ENCODE results near the gene LPGAT1.
"Not testable (repeated sequence)": the region's sequence is repeated elsewhere in the genome, so short reads cannot be mapped to it uniquely, and the experiment has no call there.

The LPGAT1 gene

DNA sequence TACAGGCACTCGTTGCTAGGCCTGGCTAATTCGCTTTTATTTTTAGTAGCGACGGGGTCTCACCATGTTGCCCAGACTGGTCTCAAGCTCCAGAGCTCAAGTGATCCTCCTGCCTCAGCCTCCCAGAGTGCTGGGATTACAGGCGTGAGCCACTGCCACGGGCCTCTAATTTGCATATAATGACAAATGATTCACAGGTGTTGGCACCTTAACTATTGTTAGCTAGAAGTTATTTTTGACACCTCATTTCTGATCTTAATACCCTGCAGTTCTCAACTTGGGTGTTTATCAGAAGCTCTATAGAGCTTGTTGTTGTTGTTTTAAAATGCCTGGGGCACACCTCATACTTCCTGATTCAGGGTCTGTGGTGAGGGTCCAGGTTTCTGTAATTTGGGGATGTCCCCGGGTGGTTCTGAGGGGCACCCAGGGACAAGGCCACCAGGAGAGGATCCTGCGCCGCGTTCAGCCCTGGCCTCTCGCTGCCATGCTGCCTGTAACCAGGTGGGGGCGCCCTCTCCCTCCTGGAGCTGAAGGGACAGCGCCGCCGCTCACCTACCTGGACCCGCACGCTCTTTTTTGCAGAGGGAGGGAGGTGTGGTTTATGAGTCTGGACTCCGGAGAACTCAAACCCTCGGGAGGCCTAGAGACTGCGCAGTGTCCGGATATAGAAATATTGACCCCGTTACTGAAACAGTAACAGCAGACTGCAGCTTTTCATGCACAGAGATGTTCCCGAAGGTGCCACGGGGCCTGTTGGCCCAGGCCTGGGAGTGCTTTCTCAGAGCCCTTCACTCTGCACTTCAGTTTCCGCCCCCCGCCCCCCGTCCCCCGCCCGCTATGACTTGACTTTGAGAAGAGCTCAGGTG lies 132.2 kb downstream of the LPGAT1 start:
- DNase-seq: peak; percentile 85

DNA sequence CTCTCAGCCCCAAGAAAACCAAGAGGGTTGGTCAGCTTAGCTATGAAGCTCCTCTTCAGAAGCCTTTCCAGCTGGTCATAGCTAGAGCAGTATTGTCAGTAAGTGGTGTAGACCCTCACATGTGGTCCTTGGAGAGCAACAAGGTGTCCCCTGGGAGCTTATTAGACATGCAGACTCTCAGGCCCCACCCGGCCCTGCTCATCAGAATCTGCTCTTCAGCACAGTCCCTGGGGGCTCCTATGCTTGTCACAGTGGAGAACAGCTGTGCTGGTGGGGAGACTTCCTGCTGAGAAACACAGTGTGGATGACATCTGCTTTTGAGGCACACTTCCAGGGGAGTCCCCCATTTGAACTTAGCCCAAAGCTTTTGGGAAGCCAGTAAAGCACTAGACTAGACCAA lies 133.2 kb downstream of the LPGAT1 start:
- DNase-seq: no peak

DNA sequence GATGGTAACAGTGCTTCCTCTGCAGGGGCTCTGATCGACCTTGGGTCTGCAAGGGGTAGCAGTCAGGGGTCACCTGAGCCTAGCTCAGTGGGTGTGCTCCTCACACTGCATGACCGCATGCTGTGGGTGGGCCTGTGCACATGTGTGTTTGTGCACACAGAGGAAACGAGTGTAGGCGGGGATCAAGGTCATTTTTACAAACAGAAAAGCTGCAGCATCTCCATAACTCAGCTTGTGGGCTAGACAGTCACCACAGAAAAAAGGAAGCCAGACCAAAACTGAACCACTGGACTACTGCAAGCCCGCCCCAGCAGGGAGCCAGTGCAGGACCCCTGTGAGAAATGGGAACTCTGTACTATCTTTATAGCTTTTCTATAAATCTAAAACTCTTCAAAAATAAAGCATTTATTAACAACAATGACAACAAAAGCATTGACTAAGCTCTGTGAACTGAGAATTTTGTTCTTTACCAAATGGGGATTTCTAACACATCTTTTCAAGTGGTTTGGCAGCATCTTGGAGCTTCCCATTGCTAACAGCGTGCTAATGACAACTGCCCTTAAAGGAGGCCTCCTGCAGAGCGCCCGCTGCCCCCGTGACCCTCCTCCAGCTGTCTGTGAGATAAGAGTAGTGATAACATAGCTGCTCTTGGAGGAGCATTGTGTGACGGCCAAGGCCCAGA lies 135.3 kb downstream of the LPGAT1 start:
- no peak for DNase-seq

DNA sequence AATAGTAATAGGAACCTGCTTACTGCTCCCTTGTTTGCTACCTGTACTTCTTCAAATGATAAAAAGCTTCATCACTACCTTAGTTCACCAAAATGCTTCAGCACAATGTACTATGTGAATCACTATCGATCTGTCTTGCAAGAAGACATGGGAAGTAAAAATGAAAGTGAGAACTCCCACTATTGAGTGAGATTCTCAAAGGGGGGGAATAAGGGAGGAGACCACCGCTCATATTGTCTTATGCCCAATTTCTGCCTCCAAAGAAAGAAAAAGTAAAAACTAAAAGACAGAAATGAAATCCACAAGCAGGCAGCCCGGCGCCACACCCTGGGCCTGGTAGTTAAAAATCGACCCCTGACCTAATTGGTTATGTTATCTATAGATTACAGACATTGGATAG lies 136.7 kb downstream of the LPGAT1 start:
- DNase-seq: not testable (repeated sequence)
